Measurements from ENCODE around the gene PABPN1. TPM values are rescaled to one million over a fixed set of nuclear protein-coding genes. Genes with fewer than 3 reads are reported as not detected.

Gene PABPN1
- total and polyA plus RNA-seq, 10 donors: 52.1 to 152 (median 132) TPM

DNA sequence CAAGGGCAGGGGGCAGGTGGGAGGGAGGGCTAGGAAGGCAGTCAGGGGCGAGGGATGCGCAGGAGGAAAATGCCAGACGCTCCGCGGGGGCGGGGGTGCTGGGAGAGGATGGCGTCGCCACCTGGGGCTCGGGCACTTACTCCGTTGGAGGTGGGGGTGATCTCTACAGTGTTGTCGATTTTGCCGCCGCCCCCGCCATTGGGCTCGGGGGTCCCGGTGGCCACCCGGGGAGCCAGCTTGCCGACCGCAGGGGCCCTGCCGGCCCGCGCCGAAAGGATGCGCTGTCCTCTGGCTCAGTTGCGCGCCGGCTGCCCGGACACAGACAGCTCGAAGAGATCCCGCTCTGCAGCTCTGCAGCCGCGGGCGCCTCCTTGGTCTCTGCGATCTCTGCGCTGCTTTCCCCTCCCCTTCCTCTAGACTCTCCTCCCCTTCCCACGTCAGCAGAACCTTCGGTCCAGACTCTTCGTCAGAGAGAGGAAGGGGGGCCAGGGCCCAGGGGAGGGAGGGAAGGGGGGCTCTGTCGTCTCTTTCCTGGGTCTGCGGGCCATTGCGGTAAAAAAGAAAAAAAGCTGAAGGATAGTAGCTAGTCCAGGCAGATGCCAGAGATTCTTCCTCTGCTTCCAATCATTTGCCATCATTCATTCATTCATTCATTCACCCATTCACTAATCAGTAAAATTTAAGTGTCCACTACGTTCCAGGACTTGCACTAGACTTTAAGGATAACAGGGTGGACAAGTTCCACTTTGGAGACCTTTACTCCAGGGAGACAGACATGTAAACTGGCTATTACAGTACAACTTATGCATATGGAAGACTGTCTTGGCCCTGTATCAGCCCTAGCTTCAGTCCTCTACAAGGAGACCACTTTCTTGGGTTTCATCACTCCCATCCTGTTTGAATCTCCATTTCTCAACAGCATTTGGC lies 31.5 kb downstream of the PABPN1 start, which contains the start of gene SLC22A17:
Gene SLC22A17 (minus strand): TSS at position 382 of the 927 bp plus-strand sequence.
- Histone ChIP-seq H3K9me3 (no peaks in the 10 kb centered on the region), H3K36me3 (peaks cover 0 to 9% (median 0%) of the 10 kb centered on the region in 6 donors), H3K4me3 (peak within 1 kb of the TSS; percentile 50 to 81 (median 55)), H3K4me1 (peaks cover 0 to 19% (median 16%) of the 10 kb centered on the region in 6 donors), H3K27ac (peak within 1 kb of the TSS in 4 of 8 donors; percentile 20 to 59 (median 38)), H3K27me3 (replicated peaks in 1 of 7) (peaks cover 0 to 78% (median 24%) of the 10 kb centered on the region in 7 donors)
- 2 to 3% (median 2%) methylated on average over 21 to 42 of the region's 42 CpGs for WGBS, 5 donors
- intact Hi-C loops (cut with DNase I; ENCODE audit: low total_unique reads): no loop called here
- TF ChIP-seq POLR2AphosphoS5 (IDR thresholded peaks at IDR 0.05): peak; percentile 55 to 84 (median 74)
- TF ChIP-seq, protein P1, sequence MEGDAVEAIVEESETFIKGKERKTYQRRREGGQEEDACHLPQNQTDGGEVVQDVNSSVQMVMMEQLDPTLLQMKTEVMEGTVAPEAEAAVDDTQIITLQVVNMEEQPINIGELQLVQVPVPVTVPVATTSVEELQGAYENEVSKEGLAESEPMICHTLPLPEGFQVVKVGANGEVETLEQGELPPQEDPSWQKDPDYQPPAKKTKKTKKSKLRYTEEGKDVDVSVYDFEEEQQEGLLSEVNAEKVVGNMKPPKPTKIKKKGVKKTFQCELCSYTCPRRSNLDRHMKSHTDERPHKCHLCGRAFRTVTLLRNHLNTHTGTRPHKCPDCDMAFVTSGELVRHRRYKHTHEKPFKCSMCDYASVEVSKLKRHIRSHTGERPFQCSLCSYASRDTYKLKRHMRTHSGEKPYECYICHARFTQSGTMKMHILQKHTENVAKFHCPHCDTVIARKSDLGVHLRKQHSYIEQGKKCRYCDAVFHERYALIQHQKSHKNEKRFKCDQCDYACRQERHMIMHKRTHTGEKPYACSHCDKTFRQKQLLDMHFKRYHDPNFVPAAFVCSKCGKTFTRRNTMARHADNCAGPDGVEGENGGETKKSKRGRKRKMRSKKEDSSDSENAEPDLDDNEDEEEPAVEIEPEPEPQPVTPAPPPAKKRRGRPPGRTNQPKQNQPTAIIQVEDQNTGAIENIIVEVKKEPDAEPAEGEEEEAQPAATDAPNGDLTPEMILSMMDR (IDR thresholded peaks at IDR 0.05 in 8 of 11, conservative IDR thresholded peaks at IDR 0.05 in 3 of 11): no peak
- DNase-seq: peak; percentile 79

DNA sequence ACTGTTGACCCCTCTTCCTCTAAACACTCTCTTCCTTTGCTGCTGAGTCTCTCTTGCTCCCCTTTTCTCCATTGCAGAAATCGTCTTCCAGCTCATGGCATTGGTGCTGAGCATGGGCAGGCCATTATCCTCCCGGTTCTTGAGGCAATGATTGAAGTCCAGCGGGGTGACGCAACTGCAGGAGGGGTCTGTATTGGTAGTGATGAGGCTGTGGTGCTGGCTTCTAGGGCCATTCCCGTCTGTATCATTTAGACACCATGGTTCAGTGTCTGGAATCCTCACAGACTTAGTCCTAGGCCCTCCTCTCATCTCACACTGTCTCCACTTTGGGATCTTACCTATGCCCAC lies 32.1 kb downstream of the PABPN1 start:
- 72 to 82% (median 80%) methylated on average over 5 of the region's 5 CpGs for WGBS, 5 donors
- TF ChIP-seq POLR2AphosphoS5 (IDR thresholded peaks at IDR 0.05): no peak
- TF ChIP-seq, protein P1 (IDR thresholded peaks at IDR 0.05 in 8 of 11, conservative IDR thresholded peaks at IDR 0.05 in 3 of 11): no peak
- TF ChIP-seq POLR2A (IDR thresholded peaks at IDR 0.05): no peak
- H3K36me3 ChIP-seq: peaks cover 0 to 9% (median 0%) of the 10 kb centered on the region in 6 donors
- no peak overlapping the region for H3K4me3 ChIP-seq
- peaks cover 0 to 78% (median 24%) of the 10 kb centered on the region in 7 donors for H3K27me3 ChIP-seq (replicated peaks in 1 of 7)
- intact Hi-C loops (cut with DNase I; ENCODE audit: low total_unique reads): no loop called here
- H3K27ac ChIP-seq: no peak overlapping the region
- DNase-seq: no peak
- no peaks in the 10 kb centered on the region for H3K9me3 ChIP-seq
- H3K4me1 ChIP-seq: peaks cover 0 to 19% (median 16%) of the 10 kb centered on the region in 6 donors

DNA sequence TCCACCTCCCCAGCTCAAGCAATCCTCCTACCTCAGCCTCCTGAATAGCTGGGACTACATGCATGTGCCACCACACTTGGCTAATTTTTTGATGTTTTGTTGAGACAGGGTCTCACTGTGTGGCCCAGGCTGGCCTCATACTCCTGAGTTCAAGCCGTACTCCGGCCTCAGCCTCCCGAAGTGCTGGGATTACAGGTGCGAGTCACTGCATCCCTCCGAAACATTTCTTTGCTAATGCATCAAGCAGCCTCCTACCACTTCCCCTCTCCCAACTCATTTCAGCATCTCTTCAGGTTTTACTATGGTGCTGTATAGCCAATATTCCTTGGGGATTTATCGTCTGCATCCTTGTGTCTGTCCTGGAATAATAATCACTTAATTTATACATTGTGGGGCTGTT lies 33.7 kb downstream of the PABPN1 start:
- intact Hi-C loops (cut with DNase I; ENCODE audit: low total_unique reads): no loop called here
- Histone ChIP-seq H3K27ac (no peak overlapping the region), H3K27me3 (replicated peaks in 1 of 7) (peaks cover 0 to 90% (median 24%) of the 10 kb centered on the region in 7 donors), H3K36me3 (peaks cover 0 to 12% (median 0%) of the 10 kb centered on the region in 6 donors), H3K4me1 (peaks cover 0 to 19% (median 16%) of the 10 kb centered on the region in 6 donors), H3K4me3 (no peak overlapping the region), H3K9me3 (no peaks in the 10 kb centered on the region)
- 75 to 88% (median 84%) methylated on average over 6 of the region's 6 CpGs for WGBS, 5 donors
- no peak for DNase-seq
- TF ChIP-seq POLR2A (IDR thresholded peaks at IDR 0.05) (no peak), POLR2AphosphoS5 (IDR thresholded peaks at IDR 0.05) (no peak)
- TF ChIP-seq, protein P1 (IDR thresholded peaks at IDR 0.05 in 8 of 11, conservative IDR thresholded peaks at IDR 0.05 in 3 of 11): no peak

DNA sequence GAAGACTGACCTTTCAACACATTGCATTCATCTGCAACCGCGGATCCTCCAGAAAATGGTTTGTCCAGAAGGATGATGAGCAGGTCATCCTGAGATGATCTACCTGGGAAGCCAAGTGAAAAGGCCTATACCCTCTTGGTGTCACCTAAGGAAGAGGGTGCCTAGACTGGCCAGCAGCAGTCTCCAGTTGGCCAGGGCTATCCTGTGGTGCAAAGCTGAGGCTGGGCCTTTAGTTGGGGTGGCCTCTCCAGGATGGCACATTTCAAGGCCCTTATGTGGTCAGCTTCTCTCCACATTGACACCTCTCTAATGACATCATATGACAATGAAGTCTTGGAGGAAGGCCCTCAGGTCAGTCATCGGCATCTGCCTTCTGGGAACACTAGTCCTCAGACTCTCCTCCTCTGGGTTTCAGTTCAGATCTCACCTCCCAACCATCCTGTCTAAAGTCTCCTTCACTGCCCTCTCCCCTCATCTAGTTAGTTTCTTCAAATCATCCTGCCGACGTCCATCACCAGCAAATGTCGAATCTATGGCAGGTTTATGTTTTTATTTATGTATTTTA lies 34.7 kb downstream of the PABPN1 start:
- TF ChIP-seq, protein P1 (IDR thresholded peaks at IDR 0.05 in 8 of 11, conservative IDR thresholded peaks at IDR 0.05 in 3 of 11): no peak
- TF ChIP-seq POLR2A (IDR thresholded peaks at IDR 0.05) (no peak), POLR2AphosphoS5 (IDR thresholded peaks at IDR 0.05) (no peak)
- Histone ChIP-seq H3K4me3 (no peak overlapping the region), H3K36me3 (peaks cover 0 to 12% (median 0%) of the 10 kb centered on the region in 6 donors), H3K4me1 (peaks cover 0 to 19% (median 16%) of the 10 kb centered on the region in 6 donors), H3K27me3 (replicated peaks in 1 of 7) (peaks cover 0 to 81% (median 24%) of the 10 kb centered on the region in 7 donors), H3K27ac (no peak overlapping the region), H3K9me3 (no peaks in the 10 kb centered on the region)
- intact Hi-C loops (cut with DNase I; ENCODE audit: low total_unique reads): no loop called here
- DNase-seq: peak; percentile 33
- WGBS, 5 donors: 89 to 93% (median 91%) methylated on average over 6 of the region's 6 CpGs
